GF-D8 (cell line): ENCODE data around the gene KRT12.
"Not testable (repeated sequence)": the region's sequence is repeated elsewhere in the genome, so short reads cannot be mapped to it uniquely, and the experiment has no call there.

ENCODE experiments used
- DNase-seq: peaks from one replicate; lab custom pipeline; 2025; lab: John Stamatoyannopoulos, UW

The KRT12 gene

DNA sequence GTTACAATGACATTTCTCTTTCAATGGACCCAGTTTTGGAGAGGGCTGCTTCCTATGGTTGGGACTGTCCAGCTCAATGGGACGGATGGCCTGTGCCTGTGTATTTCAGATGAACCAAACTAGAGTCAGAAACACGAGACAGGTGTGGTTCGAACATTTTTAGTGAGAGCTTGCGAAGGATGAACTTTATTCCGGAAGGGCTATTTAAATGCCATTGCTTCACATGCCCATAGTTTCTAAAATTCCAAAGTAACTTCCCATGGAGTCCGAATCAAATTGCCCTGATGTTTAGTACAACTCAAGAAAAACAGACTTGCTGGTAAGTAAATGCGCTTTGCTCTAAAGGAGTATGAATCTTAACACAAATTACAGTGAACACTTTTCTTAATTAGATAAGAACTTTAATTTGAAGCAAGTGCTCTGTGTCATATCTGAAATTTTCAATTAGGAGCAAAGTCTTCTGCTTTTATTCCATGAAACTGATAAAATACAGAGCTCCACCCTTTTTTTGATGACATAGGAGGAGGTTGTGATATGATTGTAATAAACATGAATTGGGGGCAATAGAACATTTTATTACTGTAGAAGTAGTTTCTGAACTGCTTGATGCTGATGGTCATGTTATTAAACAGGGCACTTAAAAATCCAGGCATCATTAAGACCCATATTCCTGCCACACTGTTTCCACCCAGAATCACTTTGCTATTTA lies 16.8 kb upstream of the KRT12 start:
- DNase-seq = no peak

DNA sequence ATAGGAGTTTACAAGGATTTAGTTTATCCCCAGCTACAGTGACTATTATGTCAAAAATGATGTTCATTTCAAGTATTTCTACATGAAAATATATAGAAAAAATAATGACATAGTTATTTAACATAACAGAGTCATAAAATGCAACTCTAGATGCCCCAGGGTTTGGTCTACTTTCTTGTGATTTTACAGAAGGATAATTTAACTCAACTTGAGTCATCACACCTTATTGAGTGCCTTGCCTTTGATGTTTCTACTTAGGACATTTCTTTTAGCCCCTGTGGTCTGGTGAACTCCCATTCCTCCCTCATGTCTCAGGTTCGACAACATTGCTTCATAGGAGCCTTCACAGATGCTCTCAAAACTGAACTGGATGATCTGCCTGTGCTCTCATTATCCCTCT lies 16.0 kb upstream of the KRT12 start:
- DNase-seq = no peak

GRCh38 chr17:40879026-40879425 lies 12.0 kb upstream of the KRT12 start:
- no peak for DNase-seq

GRCh38 chr17:40878044-40878443 lies 11.0 kb upstream of the KRT12 start:
- no peak for DNase-seq

GRCh38 chr17:40873801-40874200 lies 6.8 kb upstream of the KRT12 start:
- DNase-seq = no peak

DNA sequence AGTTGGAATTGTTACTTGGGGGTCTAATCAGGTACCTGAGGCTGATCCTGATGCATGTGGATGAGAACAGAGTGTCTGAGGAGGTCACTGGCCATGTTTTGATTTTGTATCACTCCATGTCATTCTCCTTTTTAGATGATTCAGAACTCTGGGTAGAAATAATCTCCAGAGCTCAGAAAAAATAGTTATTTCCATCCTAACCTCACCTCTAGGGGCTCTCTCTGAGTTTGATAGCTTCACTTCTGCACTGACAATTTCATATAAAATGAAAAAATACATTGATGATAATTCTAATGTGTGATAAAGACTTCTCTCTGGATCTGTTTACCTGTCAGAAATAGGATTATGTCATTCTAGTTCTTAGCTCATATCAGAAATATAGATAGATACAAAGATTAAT lies 6.2 kb upstream of the KRT12 start:
- DNase-seq = no peak

GRCh38 chr17:40872416-40872815 lies 5.4 kb upstream of the KRT12 start:
- DNase-seq = no peak

GRCh38 chr17:40871316-40871715 lies 4.3 kb upstream of the KRT12 start:
- DNase-seq = no peak

DNA sequence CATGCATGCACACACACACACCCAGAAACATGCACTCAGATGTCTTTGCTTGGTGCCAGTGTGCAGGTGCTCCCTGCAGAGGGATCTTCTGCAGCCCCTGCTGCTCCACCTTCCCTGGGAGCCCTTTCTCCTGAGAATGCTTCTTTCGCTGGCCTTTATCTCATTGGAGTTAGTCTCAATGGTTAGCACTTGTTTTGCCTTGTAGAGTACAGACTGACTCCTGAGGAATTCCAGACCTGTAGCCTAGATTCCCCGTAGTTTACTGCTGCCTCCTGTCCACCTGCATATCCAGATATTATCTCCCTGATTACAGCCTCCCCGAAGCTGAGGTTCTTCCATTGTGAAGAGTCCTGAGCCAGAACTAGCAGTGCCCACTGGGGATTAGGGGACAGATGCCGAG lies 3.1 kb upstream of the KRT12 start:
- DNase-seq = no peak

- DNase-seq = no peak
These were observed 2.2 kb downstream of the KRT12 start for GRCh38 chr17:40864661-40865390.

DNA sequence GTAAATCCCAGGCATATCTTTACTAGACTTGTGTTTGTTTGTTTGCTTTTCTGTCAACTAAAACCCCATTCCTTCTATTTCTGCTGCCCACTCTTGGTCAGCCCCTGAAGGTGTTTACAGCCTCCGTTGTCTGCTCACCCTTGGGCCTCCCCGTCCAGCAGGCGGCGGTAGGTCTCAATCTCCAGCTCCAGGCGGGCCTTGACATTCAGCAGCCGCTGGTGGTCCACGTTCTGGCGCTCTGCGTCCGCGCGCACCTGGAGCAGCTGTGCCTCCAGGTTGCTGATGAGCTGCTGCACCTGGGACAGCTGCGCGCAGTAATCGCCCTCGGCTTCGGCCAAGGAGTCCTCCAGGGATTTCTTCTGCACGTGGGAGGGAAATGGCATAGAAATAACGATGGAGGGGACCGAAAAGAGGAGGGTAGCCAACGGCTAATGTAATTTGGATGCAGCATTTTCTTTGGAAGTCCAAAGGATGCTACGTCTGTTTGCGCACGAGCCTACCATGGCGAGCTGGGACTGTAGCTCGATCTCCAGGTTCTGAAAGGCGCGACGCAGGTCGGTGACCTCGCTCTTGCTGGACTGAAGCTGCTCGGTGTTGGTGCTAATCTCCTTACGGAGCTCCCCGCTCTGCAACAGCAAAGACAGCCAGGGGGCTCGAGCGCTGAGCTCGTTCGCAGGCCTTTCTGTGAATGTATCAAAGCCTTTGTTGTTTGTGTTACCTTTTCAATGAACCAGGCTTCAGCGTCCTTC lies 3.9 kb downstream of the KRT12 start:
- no peak for DNase-seq

- DNase-seq = no peak
These were observed 7.5 kb downstream of the KRT12 start for GRCh38 chr17:40859536-40859935.

GRCh38 chr17:40858667-40859066 lies 8.4 kb downstream of the KRT12 start:
- not testable (repeated sequence) for DNase-seq

- no peak for DNase-seq
These were observed 9.5 kb downstream of the KRT12 start for GRCh38 chr17:40857535-40857934.

DNA sequence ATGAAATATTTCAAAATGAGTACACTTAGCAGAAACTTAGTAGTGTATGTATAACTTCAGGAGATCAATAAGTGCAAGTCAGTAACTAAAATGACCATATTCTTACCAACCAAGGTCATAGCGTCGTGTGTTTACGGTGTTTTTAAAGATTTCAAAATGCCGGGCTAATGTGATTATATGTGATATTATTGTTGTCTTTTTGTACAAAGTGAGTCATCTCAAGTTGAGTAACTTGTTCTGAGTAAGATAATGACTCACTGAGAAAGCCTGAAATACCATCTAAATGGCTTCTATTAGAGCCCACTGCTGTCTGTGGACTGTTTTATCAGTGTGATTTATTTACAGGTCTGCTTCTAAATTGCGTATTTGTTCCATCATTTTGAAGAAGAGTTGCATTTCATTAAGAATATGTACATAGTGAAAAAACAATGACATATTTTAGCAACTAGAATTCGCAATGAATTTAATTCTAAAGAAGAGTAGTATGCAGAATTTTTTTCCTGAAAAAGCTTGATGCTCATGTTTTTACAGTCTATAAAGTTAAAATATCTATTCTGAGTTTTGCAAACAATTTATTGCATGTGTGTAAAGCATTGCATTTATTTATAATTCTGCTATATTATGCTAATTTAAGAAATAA lies 12.7 kb downstream of the KRT12 start:
- DNase-seq = no peak

DNA sequence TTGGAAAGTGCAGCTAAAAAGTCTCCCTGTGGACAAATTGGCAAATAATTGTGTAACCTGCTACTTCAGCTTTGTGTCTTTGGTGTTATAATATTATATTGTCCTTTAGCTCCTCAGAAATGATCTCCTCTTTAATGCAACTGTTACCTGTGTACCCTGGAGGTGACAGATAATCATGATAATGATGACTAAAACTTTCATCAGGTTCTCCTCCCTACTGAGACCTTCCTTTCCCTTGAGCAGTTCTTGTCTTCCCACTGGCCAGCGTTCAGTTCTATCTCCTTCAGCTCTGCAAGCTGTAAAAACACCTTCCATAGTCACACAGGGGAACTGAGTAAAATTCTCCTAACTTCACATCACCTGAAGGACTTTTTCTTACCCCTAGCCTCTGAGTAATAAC lies 14.7 kb downstream of the KRT12 start:
- no peak for DNase-seq

DNA sequence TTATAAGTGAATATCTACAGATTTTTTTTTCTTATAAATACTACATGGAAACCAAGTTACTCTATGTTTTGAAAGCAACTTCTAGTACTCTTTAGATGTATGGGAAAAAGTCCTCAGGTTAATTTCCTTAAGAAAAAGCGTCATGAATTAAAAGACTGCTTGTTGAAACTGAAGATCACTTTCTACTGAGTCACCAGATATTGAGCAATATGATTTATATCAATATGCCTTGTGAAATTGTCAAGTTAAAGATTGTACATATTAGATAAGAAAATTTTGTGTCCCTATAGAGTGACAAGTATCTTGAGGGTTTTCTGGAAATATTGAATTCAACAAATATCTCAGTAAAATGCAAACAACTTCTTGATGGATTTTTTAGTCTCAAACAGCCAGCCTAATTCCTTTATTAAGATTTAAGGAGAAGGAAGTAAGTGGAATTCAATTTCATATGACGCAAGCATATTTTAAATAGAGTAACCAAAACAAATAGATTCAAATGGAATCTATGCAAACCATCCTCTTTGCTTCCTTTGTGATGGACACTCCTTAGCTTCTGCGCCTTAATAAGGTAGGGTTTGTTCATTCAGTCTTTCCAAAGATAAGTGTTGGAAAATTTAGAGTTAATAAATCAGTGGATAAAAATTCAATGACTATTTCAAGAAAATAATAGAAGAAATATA lies 16.6 kb downstream of the KRT12 start:
- DNase-seq = no peak

GRCh38 chr17:40849723-40850122 lies 17.3 kb downstream of the KRT12 start:
- no peak for DNase-seq

DNA sequence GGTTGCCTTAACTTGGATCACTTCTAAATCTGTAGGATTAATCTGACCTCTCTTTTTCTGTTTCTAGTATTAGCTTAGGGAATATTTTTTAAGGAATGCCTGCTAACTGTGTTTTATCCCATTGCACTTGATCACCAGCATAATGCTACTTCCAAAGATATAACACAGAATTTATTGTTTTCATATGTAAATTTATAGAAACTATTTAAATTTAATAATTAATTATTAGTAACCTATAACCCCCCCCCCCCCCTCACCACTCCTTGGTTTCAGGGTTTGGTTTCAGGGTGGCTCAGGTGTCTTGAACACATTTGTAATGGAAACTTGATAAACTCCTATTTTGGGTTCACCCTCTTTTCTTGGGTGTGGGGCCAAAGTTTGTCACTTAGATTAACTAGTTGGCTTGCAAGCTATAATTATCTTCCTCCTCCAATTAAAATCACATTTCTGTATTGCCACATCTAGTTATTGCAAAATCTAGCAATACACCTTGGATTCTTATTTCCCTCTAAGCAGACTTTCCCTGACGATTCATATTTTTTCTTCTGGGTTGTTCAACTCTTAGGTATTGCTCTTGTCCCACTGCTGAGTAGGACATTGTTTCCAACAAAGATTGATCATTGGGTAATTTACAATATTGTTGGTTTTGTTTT lies 18.3 kb downstream of the KRT12 start:
- no peak for DNase-seq

GRCh38 chr17:40846515-40847144 lies 20.4 kb downstream of the KRT12 start:
- DNase-seq = no peak

GRCh38 chr17:40844671-40845107 lies 22.3 kb downstream of the KRT12 start:
- DNase-seq = no peak
